GM21515 (cell line): ENCODE data around the gene KRTAP10-6.
"Not testable (repeated sequence)": the region's sequence is repeated elsewhere in the genome, so short reads cannot be mapped to it uniquely, and the experiment has no call there.

Experiments
- ATAC-seq: cut with Tn5 transposase; IDR thresholded peaks from one replicate; pipeline ENCODE4 v1.9.1; 2021; ENCODE audit not compliant: unreplicated experiment

Gene KRTAP10-6

GRCh38 chr21:44558695-44559094 lies 33.6 kb downstream of the KRTAP10-6 start, which contains the start of gene KRTAP10-3:
Gene KRTAP10-3, minus strand, starts transcription at chr21:44558795. Its CDS starts 80 bp downstream, at chr21:44558715.
- ATAC-seq, result no peak

GRCh38 chr21:44558329-44558675 lies 34.0 kb downstream of the KRTAP10-6 start:
- not testable (repeated sequence) for ATAC-seq

- no peak for ATAC-seq
Observed at GRCh38 chr21:44557491-44558328, 34.6 kb downstream of the KRTAP10-6 start.

- ATAC-seq, result no peak
Observed at GRCh38 chr21:44556879-44557278, 35.4 kb downstream of the KRTAP10-6 start.

GRCh38 chr21:44555200-44555875 lies 37.0 kb downstream of the KRTAP10-6 start:
- no peak for ATAC-seq

GRCh38 chr21:44552681-44553080 lies 39.6 kb downstream of the KRTAP10-6 start:
- no peak for ATAC-seq

- no peak for ATAC-seq
Observed at GRCh38 chr21:44552136-44552535, 40.2 kb downstream of the KRTAP10-6 start.

- ATAC-seq, result no peak
Observed at GRCh38 chr21:44551340-44551961, 40.9 kb downstream of the KRTAP10-6 start, which contains the start of gene KRTAP10-2. Gene KRTAP10-2, minus strand, starts transcription at chr21:44551505. Its CDS starts 47 bp downstream, at chr21:44551458.

- no peak for ATAC-seq
Observed at GRCh38 chr21:44550807-44551206, 41.5 kb downstream of the KRTAP10-6 start.

- ATAC-seq, result not testable (repeated sequence)
Observed at GRCh38 chr21:44550285-44550684, 42.0 kb downstream of the KRTAP10-6 start.

- ATAC-seq, result no peak
Observed at GRCh38 chr21:44549525-44550211, 42.6 kb downstream of the KRTAP10-6 start.

- no peak for ATAC-seq
Observed at GRCh38 chr21:44548922-44549321, 43.4 kb downstream of the KRTAP10-6 start.

GRCh38 chr21:44548381-44548780 lies 43.9 kb downstream of the KRTAP10-6 start:
- ATAC-seq, result no peak

- ATAC-seq, result no peak
Observed at GRCh38 chr21:44547656-44548331, 44.5 kb downstream of the KRTAP10-6 start.

- ATAC-seq, result no peak
Observed at GRCh38 chr21:44544566-44544965, 47.7 kb downstream of the KRTAP10-6 start.

- no peak for ATAC-seq
Observed at GRCh38 chr21:44542716-44543115, 49.6 kb downstream of the KRTAP10-6 start.
